Activated naive CD4-positive, alpha-beta T cell treated with anti-CD3 and anti-CD28 coated beads, Interleukin-2, amount 50 U/mL, for 72 hours (primary cell): Measurements from ENCODE around the gene SPHKAP. TPM values are rescaled to one million over a fixed set of nuclear protein-coding genes. Genes with fewer than 3 reads are reported as not detected.
"Not testable (repeated sequence)": the region's sequence is repeated elsewhere in the genome, so short reads cannot be mapped to it uniquely, and the experiment has no call there.

Source experiments
- ATAC-seq, 2 donors: fragments of 150-1000 bp; cut with Tn5 transposase; 2 replicates each; pipeline ENCODE4 v1.10.0; 2021; ENCODE audit warnings: mild to moderate bottlenecking in 2 of 2, moderate library complexity in 2 of 2
- DNase-seq, 2 donors: peaks; one replicate each; pipeline ENCODE4 v3.0.0; 2021 to 2022; ENCODE audit warnings: low spot score in 2 of 2
- H3K27ac Mint-ChIP-seq, 2 donors: one replicate each; pipeline ENCODE4 v1.8.0; 2022; ENCODE audit warnings: mild to moderate bottlenecking in 2 of 2, mixed read lengths in 2 of 2
- H3K36me3 Mint-ChIP-seq, 2 donors: one replicate each; pipeline ENCODE4 v1.8.0; 2022; ENCODE audit warnings: mixed read lengths in 2 of 2
- H3K9me3 Mint-ChIP-seq, 2 donors: one replicate each; pipeline ENCODE4 v1.8.0; 2022; ENCODE audit warnings: mixed read lengths in 2 of 2
- total RNA-seq, 2 donors: library from RNA; stranded (reverse); gene quantifications; one replicate each; pipeline ENCODE4 v1.2.3, GENCODE V29; 2022

The SPHKAP gene
- total RNA-seq, 2 donors from 2014 or later: not detected

GRCh38 chr2:228015741-228016140 is 165.7 kb downstream of the SPHKAP start:
- Mint-ChIP-seq H3K9me3 (peaks cover 4 to 9% of the 10 kb centered on the region in 2 donors), H3K36me3 (no peaks in the 10 kb centered on the region), H3K27ac (no peak overlapping the region)
- ATAC-seq: no peak
- no peak for DNase-seq

GRCh38 chr2:227996366-227996765 is 185.1 kb downstream of the SPHKAP start:
- no peak overlapping the region for H3K27ac Mint-ChIP-seq
- no peaks in the 10 kb centered on the region for H3K9me3 Mint-ChIP-seq
- DNase-seq: no peak
- ATAC-seq: no peak
- no peaks in the 10 kb centered on the region for H3K36me3 Mint-ChIP-seq

GRCh38 chr2:227990937-227991336 is 190.6 kb downstream of the SPHKAP start:
- H3K9me3 Mint-ChIP-seq: no peaks in the 10 kb centered on the region
- H3K36me3 Mint-ChIP-seq: no peaks in the 10 kb centered on the region
- DNase-seq (no peak), ATAC-seq (no peak)
- no peak overlapping the region for H3K27ac Mint-ChIP-seq

GRCh38 chr2:227973241-227973640 is 208.2 kb downstream of the SPHKAP start:
- no peak for DNase-seq
- H3K27ac Mint-ChIP-seq: no peak overlapping the region
- ATAC-seq: no peak
- H3K9me3 Mint-ChIP-seq: peaks cover 4 to 7% of the 10 kb centered on the region in 2 donors
- no peaks in the 10 kb centered on the region for H3K36me3 Mint-ChIP-seq

- DNase-seq: no peak
- Mint-ChIP-seq H3K9me3 (peaks cover 4 to 7% of the 10 kb centered on the region in 2 donors), H3K27ac (no peak overlapping the region), H3K36me3 (no peaks in the 10 kb centered on the region)
- no peak for ATAC-seq
Measured at GRCh38 chr2:227971619-227972230, 209.8 kb downstream of the SPHKAP start.

- ATAC-seq (no peak), DNase-seq (no peak)
- H3K36me3 Mint-ChIP-seq: no peaks in the 10 kb centered on the region
- no peak overlapping the region for H3K27ac Mint-ChIP-seq
- H3K9me3 Mint-ChIP-seq: peaks cover 4% of the 10 kb centered on the region in 2 donors
Measured at GRCh38 chr2:227960317-227960716, 221.2 kb downstream of the SPHKAP start.

GRCh38 chr2:227942965-227943364 is 238.5 kb downstream of the SPHKAP start:
- Mint-ChIP-seq H3K36me3 (no peaks in the 10 kb centered on the region), H3K9me3 (peaks cover 0 to 7% of the 10 kb centered on the region in 2 donors), H3K27ac (no peak overlapping the region)
- ATAC-seq: no peak
- no peak for DNase-seq

GRCh38 chr2:227942021-227942420 is 239.5 kb downstream of the SPHKAP start:
- H3K27ac Mint-ChIP-seq: no peak overlapping the region
- DNase-seq (no peak), ATAC-seq (peak in 1 of 2 donors; percentile 68)
- no peaks in the 10 kb centered on the region for H3K36me3 Mint-ChIP-seq
- peaks cover 0 to 7% of the 10 kb centered on the region in 2 donors for H3K9me3 Mint-ChIP-seq

- no peak for DNase-seq
Measured at GRCh38 chr2:227939271-227940027, 242.0 kb downstream of the SPHKAP start.

GRCh38 chr2:227936249-227936648 is 245.2 kb downstream of the SPHKAP start:
- H3K36me3 Mint-ChIP-seq, ATAC-seq, DNase-seq, H3K9me3 Mint-ChIP-seq, H3K27ac Mint-ChIP-seq: not testable (repeated sequence)

More at GRCh38 chr2:227939271-227940027, 242.0 kb downstream of the SPHKAP start:
- H3K36me3 Mint-ChIP-seq: no peaks in the 10 kb centered on the region
- H3K9me3 Mint-ChIP-seq: peaks cover 0 to 12% of the 10 kb centered on the region in 2 donors
- no peak for ATAC-seq
- H3K27ac Mint-ChIP-seq: no peak overlapping the region

- ATAC-seq (no peak), DNase-seq (no peak)
- no peak overlapping the region for H3K27ac Mint-ChIP-seq
- peaks cover 0 to 9% of the 10 kb centered on the region in 2 donors for H3K9me3 Mint-ChIP-seq
- no peaks in the 10 kb centered on the region for H3K36me3 Mint-ChIP-seq
Measured at GRCh38 chr2:227933884-227934283, 247.6 kb downstream of the SPHKAP start.

- no peaks in the 10 kb centered on the region for H3K36me3 Mint-ChIP-seq
- H3K9me3 Mint-ChIP-seq: peaks cover under 1 to 9% of the 10 kb centered on the region in 2 donors
Measured at GRCh38 chr2:227932403-227932802, 249.1 kb downstream of the SPHKAP start.

GRCh38 chr2:227932001-227932400 is 249.5 kb downstream of the SPHKAP start:
- Mint-ChIP-seq H3K27ac (no peak overlapping the region), H3K9me3 (peaks cover 4 to 13% of the 10 kb centered on the region in 2 donors), H3K36me3 (no peaks in the 10 kb centered on the region)
- DNase-seq: no peak
- no peak for ATAC-seq

More at GRCh38 chr2:227932403-227932802, 249.1 kb downstream of the SPHKAP start:
- ATAC-seq (no peak), DNase-seq (no peak)
- H3K27ac Mint-ChIP-seq: no peak overlapping the region
